OCI-LY3 (cell line): Measurements from ENCODE around the gene NUDCD3.

ENCODE experiments used
- EZH2phosphoT487 ChIP-seq: fragments of 200-600 bp; shearing (Covaris generic); IDR thresholded peaks from 2 replicates; pipeline ENCODE4 v1.6.1; 2018; ENCODE audit warnings: antibody characterized with exemption, mixed run types, low read depth
- TF ChIP-seq, protein P1 (sequence below): fragments of 200-600, 300-600 bp; sonication (generic); IDR thresholded peaks from 2 replicates; pipeline ENCODE4 v1.5.1; 2014; ENCODE audit warnings: antibody characterized with exemption, low read length, low read depth

DNA sequence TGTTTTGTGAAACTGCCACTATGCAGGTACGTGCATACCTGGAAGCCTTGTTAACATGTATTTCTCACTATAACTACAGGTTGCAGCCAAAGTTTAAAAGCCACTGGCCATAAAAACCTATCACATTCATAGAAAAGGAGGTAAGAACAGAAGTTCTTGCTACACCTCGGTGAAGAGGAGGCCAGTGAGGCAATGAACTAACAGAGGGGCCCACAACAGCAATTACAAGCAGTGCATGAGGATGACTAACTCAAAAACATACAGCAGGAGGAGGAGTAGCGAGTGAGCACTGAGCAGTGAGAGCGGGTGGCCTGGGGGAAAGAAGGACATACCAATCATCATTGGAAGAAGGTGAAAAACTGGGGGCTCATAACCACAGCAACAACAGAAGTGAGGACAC, 51.6 kb downstream of the NUDCD3 start:
- TF ChIP-seq, protein P1, sequence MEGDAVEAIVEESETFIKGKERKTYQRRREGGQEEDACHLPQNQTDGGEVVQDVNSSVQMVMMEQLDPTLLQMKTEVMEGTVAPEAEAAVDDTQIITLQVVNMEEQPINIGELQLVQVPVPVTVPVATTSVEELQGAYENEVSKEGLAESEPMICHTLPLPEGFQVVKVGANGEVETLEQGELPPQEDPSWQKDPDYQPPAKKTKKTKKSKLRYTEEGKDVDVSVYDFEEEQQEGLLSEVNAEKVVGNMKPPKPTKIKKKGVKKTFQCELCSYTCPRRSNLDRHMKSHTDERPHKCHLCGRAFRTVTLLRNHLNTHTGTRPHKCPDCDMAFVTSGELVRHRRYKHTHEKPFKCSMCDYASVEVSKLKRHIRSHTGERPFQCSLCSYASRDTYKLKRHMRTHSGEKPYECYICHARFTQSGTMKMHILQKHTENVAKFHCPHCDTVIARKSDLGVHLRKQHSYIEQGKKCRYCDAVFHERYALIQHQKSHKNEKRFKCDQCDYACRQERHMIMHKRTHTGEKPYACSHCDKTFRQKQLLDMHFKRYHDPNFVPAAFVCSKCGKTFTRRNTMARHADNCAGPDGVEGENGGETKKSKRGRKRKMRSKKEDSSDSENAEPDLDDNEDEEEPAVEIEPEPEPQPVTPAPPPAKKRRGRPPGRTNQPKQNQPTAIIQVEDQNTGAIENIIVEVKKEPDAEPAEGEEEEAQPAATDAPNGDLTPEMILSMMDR, result no peak
- no peak for TF ChIP-seq EZH2phosphoT487
